GM18858 (cell line): ENCODE data around the gene SERINC4.
A peak's percentile ranks its signal among the peaks of the same experiment; 100 is the strongest.
"Not testable (repeated sequence)": the region's sequence is repeated elsewhere in the genome, so short reads cannot be mapped to it uniquely, and the experiment has no call there.

Source experiments
- ATAC-seq: cut with Tn5 transposase; IDR thresholded peaks from one replicate; pipeline ENCODE4 v1.9.1; 2021; ENCODE audit not compliant: unreplicated experiment

The SERINC4 gene

GRCh38 chr15:43799945-43800285, at the start of gene SERINC4:
SERINC4 (minus strand) TSS chr15:43800220; CDS start chr15:43799986, 234 bp downstream.
- ATAC-seq, result no peak

DNA sequence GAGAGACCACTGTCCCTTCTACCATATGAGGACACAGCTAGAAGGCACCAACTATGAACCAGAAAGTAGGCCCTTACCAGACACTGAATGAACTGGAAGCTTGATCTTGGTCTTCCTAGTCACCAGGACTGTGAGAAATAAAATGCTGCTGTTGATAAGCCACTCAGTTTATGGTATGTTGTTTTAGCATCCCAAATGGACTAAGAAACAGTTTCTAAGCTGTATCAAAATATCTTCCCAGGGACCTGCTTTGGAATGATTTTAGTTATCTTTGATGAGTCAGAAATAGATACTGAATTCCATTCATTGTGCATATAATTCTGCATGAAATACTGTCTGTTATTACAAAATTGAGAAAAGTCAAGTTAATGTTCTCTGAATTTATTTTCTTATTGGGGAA, 45.4 kb upstream of the SERINC4 start:
- no peak for ATAC-seq

DNA sequence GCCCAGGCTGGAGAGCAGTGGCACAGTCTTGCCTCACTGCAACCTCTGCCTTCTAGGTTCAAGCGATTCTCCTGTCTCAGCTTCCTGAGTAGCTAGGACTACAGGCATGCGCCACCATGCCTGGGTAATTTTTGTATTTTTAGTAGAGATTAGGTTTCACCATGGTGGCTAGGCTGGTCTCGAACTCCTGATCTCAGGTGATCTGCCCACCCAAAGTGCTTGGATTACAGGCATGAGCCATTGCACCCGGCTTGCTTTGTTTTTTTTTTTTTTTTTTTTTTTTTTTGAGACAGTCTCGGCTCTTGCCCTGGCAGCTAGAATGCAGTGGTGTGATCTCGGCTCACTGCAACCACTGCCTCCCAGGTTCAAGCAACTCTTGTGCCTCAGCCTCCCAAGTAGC, 32.5 kb upstream of the SERINC4 start:
- not testable (repeated sequence) for ATAC-seq

- not testable (repeated sequence) for ATAC-seq
Measured at GRCh38 chr15:43831519-43832052, 31.6 kb upstream of the SERINC4 start.

DNA sequence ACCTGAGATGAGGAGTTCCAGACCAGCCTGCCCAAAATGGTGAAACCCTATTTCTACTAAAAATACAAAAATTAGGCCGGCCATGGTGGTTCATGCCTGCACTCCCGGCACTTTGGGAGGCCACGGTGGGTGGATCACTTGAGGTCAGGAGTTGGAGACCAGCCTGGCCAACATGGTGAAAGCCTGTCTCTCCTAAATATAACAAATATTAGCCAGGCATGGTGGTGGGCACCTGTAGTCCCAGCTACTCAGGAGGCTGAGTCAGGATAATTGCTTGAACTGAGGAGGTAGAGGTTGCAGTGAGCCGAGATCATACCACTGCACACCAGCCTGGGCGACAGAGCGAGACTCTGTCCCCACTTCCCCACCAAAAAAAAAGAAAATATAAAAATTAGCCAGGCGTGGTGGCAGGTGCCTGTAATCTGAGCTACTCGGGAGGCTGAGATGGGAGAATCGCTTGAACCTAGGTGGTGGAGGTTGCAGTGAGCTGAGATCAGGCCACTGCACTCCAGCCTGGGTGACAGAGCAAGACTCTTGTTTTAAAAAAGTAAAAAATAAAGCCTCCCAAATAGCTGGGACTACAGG, 30.8 kb upstream of the SERINC4 start:
- ATAC-seq, result not testable (repeated sequence)

DNA sequence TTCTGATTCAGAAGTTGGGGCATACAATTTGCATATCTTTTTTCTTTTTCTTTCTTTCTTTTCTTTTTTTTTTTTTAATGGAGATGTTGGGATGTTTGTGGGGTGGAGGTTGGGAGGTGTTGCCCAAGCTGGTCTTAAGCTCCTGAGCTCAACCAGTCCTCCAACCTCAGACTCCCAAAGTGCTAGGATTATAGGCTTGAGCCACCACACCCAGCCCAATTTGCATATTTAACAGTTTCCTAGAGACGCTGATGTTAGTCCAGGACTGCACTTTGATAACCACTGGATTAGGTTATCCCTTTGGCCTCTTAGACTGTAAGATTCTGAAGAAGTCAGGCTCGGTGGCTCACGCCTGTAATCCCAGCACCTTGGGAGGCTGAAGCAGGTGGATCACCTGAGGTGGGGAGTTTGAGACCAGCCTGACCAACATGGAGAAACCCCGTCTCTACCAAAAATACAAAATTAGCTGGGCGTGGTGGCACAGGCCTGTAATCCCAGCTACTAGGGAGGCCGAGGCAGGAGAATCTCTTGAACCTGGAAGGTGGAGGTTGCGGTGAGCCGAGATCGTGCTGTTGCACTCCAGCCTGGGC, 30.0 kb upstream of the SERINC4 start:
- ATAC-seq, result not testable (repeated sequence)

GRCh38 chr15:43828061-43828657, 28.1 kb upstream of the SERINC4 start:
- ATAC-seq, result no peak

- peak; percentile 35 for ATAC-seq
Measured at GRCh38 chr15:43826508-43827341, 26.7 kb upstream of the SERINC4 start, which contains the start of gene WDR76. WDR76 (plus strand) TSS chr15:43827002; CDS start chr15:43827033, 31 bp downstream.

GRCh38 chr15:43826029-43826507, 26.0 kb upstream of the SERINC4 start:
- ATAC-seq, result no peak

GRCh38 chr15:43825305-43825704, 25.3 kb upstream of the SERINC4 start:
- not testable (repeated sequence) for ATAC-seq

DNA sequence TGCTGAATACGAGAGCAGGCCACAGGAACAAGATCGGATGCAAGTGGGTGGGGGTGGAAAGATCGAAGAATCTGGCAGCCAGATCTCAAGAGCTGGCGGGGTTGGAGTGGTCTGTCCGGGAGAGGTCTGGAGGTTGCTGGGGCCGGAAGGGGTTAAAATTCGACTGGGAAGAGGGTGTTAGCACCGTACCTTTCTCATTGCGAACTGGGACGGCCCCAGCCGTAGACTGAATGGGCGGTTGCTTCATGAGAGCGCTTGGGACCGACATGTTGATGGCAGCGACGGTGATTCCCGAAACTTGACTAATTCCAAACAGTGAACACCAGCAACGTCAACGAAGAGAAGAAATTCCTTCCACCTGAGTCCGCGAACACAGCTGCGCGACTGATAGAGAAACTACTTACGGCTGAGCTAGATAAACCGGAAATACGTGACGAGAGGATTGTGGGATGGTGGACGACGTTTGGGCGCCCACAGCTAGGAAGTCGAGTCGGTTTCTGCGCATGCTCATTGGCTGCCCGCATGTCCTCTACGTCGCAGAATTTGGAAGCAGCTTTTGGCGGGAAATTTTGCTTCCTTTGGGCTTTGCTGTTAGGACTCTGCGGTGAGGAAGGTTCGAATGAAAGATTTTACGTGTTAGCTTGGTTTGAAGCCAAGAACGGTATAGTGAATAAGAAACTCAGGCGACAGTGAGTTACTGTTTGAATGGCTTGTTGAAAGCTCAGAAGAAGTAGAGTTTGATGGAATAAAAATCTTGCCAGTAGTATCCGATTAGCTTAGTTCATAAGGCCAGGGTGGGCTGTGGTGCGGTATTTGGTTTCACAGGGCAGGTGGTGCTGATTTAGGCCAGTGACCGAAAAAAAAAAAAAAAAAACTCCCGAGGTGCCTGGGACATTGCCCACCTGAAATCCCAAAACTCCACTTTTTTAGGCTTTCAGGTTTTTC, 24.6 kb upstream of the SERINC4 start, which contains the start of gene MFAP1:
MFAP1 (minus strand) TSS at position 389 of the 945 bp plus-strand sequence; CDS start at position 268, 121 bp downstream.
- peak; percentile 65 for ATAC-seq

- no peak for ATAC-seq
Measured at GRCh38 chr15:43821505-43821904, 21.5 kb upstream of the SERINC4 start.

DNA sequence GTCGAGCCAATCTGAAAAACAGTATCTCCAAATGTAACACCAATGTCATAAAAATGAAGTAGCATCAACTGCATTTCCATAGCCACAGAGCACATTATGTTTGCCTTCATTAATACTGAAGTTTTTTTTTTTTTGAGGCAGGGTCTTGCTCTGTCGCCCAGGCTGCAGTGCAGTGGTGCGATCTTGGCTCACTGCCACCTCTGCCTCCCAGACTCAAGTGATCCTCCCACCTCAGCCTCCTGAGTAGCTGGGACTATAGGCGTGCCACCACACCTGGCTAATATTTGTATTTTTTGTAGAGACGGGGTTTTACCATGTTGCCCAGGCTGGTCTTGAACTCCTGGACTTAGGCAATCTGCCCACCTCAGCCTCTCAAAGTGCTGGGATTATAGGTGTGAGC, 15.0 kb upstream of the SERINC4 start:
- not testable (repeated sequence) for ATAC-seq

DNA sequence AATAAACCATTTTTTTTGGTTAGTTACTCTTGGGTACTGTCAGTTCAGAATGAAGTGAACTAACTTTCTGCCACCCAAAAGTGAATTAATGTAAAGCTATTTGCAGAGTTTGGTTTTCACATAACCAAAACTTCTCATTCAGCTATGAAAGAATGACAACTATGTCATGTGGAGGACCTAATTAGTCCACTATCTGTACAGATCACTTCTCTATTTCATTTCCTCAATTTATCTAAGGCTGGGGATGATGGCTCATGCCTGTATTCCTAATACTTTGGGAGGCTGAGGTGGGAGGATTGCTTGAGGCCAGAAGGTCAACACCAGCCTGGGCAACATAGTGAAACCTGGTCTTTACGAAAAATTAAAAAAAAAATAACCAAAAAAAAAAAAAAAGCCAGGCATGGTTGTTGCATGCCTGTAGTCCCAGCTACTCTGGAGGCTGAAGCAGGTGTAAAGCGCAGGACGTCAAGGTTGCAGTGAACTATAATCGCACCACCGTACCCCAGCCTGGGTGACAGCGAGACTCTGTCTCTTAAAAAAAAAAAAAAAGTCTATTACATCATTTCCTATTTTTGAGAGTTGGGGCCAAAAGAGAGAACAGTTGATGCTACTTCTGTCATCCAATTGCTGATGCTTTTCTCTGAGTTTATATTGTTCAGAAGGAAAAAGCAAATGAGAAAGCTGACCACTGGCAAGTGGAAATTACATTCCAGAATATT, 9.1 kb upstream of the SERINC4 start:
- ATAC-seq, result peak; percentile 56

DNA sequence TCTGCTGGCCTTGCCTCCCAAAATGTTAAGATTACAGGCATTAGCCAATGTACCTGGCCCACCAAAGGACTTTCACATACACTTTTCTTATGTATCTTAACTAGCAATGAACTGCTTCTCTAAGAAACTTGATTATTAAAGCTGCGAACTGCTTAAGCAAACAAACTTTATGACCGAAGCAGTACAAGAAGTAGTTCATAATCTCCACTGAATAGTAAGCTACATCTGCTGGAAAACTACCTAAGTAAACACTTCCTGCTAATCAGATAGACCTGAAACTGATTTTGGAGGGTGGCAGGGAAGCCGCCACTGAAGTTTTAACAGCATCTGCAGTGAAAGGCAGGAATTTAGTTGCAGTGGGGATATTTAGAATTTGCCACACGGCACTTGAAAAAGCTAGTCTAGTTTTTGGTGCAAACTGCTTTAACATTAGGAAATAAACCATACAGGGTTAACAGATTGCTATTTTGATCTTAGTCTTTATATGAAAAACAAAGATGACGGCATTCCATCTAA, 8.5 kb upstream of the SERINC4 start:
- no peak for ATAC-seq

DNA sequence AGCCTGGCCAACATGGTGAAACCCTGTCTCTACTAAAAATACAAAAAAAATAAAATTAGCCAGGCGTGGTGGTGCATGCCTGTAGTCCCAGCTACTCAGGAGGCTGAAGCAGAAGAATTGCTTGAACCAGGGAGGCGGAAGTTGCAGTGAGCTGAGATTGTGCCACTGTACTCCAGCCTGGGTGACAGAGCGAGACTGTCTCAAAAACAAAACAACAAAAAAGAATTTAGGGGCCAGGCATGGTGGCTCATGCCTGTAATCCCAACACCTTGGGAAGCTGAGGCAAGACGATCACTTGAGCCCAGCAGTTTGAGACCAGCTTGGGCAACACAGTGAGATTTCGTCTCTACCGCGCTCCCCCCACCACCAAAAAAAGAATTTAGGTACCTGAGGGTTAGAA, 2.7 kb upstream of the SERINC4 start:
- not testable (repeated sequence) for ATAC-seq

GRCh38 chr15:43800286-43801141, 494 bp upstream of the SERINC4 start, which contains the start of gene HYPK:
HYPK (plus strand) TSS chr15:43800599; CDS start chr15:43800623, 24 bp downstream.
- ATAC-seq, result peak; percentile 71
